Astrocyte (in vitro differentiated cells and primary cell): ENCODE results near the gene PYGB. TPM values are rescaled to one million over a fixed set of nuclear protein-coding genes. Genes with fewer than 3 reads are reported as not detected.

Experiments
- DNase-seq: peaks from one replicate; pipeline ENCODE4 v3.0.0-alpha.2; 2010; ENCODE audit warnings: low read depth
- FAIRE-seq: peaks from 2 replicates; lab custom pipeline; 2011; peaks lifted over from hg19 to GRCh38; lab: Jason Lieb, UNC
- H2AFZ ChIP-seq: 2 replicates; pipeline ENCODE4 v1.6.0; 2012; ENCODE audit warnings: low read depth, low read length, inconsistent platforms
- H3K27ac ChIP-seq: 2 replicates; pipeline ENCODE4 v1.5.1; 2011; ENCODE audit warnings: low read depth, low read length, inconsistent platforms
- H3K27me3 ChIP-seq: 2 replicates; pipeline ENCODE4 v1.6.0; 2011; ENCODE audit warnings: low read length, inconsistent platforms; ENCODE audit not compliant: insufficient read depth
- H3K36me3 ChIP-seq: 2 replicates; pipeline ENCODE4 v1.5.1; 2011; ENCODE audit warnings: low read length, inconsistent platforms; ENCODE audit not compliant: insufficient read depth
- H3K4me1 ChIP-seq: 2 replicates; pipeline ENCODE4 v1.5.1; 2011; ENCODE audit warnings: low read length, inconsistent platforms; ENCODE audit not compliant: insufficient read depth
- H3K4me2 ChIP-seq: 2 replicates; pipeline ENCODE4 v1.6.0; 2012; ENCODE audit warnings: low read length, inconsistent platforms
- H3K4me3 ChIP-seq: 2 replicates; pipeline ENCODE4 v1.5.1; 2011; ENCODE audit warnings: low read depth, mild to moderate bottlenecking, low read length, inconsistent platforms; ENCODE audit not compliant: insufficient read depth
- H3K79me2 ChIP-seq: 2 replicates; pipeline ENCODE4 v1.6.0; 2012; ENCODE audit warnings: mild to moderate bottlenecking, low read length, inconsistent platforms; ENCODE audit not compliant: insufficient read depth
- H3K9ac ChIP-seq: 2 replicates; pipeline ENCODE4 v1.6.0; 2012; ENCODE audit warnings: mild to moderate bottlenecking, low read length, inconsistent platforms
- H3K9me3 ChIP-seq: 2 replicates; pipeline ENCODE4 v1.5.1; 2012; ENCODE audit warnings: low read depth, mild to moderate bottlenecking, low read length, inconsistent platforms; ENCODE audit not compliant: insufficient read depth
- H4K20me1 ChIP-seq: 2 replicates; pipeline ENCODE4 v1.6.0; 2012; ENCODE audit warnings: low read length, inconsistent platforms; ENCODE audit not compliant: insufficient read depth
- H3K27ac Mint-ChIP-seq: one replicate; pipeline ENCODE4 v1.8.0; 2021; ENCODE audit warnings: mild to moderate bottlenecking, mixed read lengths; ENCODE audit not compliant: unreplicated experiment
- H3K27me3 Mint-ChIP-seq: one replicate; pipeline ENCODE4 v1.8.0; 2021; ENCODE audit warnings: low read depth, mixed read lengths; ENCODE audit not compliant: unreplicated experiment
- H3K36me3 Mint-ChIP-seq: one replicate; pipeline ENCODE4 v1.8.0; 2021; ENCODE audit warnings: low read depth, mixed read lengths; ENCODE audit not compliant: unreplicated experiment
- H3K4me1 Mint-ChIP-seq: one replicate; pipeline ENCODE4 v1.8.0; 2021; ENCODE audit warnings: low read depth, mixed read lengths; ENCODE audit not compliant: unreplicated experiment
- H3K4me3 Mint-ChIP-seq: one replicate; pipeline ENCODE4 v1.8.0; 2021; ENCODE audit warnings: mild to moderate bottlenecking, moderate library complexity, mixed read lengths; ENCODE audit not compliant: unreplicated experiment
- H3K9me3 Mint-ChIP-seq: one replicate; pipeline ENCODE4 v1.8.0; 2021; ENCODE audit warnings: mild to moderate bottlenecking, mixed read lengths; ENCODE audit not compliant: unreplicated experiment
- EZH2 ChIP-seq: IDR thresholded peaks from 2 replicates; pipeline ENCODE4 v1.6.1; 2012; ENCODE audit warnings: mild to moderate bottlenecking, low read length, inconsistent platforms; ENCODE audit not compliant: insufficient read depth
- total RNA-seq: library from RNA; stranded (reverse); gene quantifications from 2 replicates; pipeline ENCODE4 v1.2.1, GENCODE V29; 2021
- TF ChIP-seq, protein P1 (sequence below): IDR thresholded peaks from 2 replicates; pipeline ENCODE4 v1.5.1; 2011; ENCODE audit warnings: low read depth, mild to moderate bottlenecking, inconsistent platforms, low read length, moderate library complexity; ENCODE audit not compliant: insufficient read depth

Gene PYGB
- total RNA-seq, 1 donor from 2014 or later: 206 TPM

GRCh38 chr20:25313593-25313992 is 65.7 kb downstream of the PYGB start:
- H3K4me2 ChIP-seq: no peak overlapping the region
- H3K27ac ChIP-seq: no peak overlapping the region
- Mint-ChIP-seq H3K36me3 (peaks cover 4% of the 10 kb centered on the region), H3K27ac (no peak overlapping the region), H3K4me1 (peaks cover 40% of the 10 kb centered on the region), H3K9me3 (no peaks in the 10 kb centered on the region), H3K27me3 (no peaks in the 10 kb centered on the region), H3K4me3 (no peak overlapping the region)
- H3K9me3 ChIP-seq: no peaks in the 10 kb centered on the region
- H3K79me2 ChIP-seq: peaks cover 2% of the 10 kb centered on the region
- H3K4me3 ChIP-seq: no peak overlapping the region
- TF ChIP-seq, protein P1, sequence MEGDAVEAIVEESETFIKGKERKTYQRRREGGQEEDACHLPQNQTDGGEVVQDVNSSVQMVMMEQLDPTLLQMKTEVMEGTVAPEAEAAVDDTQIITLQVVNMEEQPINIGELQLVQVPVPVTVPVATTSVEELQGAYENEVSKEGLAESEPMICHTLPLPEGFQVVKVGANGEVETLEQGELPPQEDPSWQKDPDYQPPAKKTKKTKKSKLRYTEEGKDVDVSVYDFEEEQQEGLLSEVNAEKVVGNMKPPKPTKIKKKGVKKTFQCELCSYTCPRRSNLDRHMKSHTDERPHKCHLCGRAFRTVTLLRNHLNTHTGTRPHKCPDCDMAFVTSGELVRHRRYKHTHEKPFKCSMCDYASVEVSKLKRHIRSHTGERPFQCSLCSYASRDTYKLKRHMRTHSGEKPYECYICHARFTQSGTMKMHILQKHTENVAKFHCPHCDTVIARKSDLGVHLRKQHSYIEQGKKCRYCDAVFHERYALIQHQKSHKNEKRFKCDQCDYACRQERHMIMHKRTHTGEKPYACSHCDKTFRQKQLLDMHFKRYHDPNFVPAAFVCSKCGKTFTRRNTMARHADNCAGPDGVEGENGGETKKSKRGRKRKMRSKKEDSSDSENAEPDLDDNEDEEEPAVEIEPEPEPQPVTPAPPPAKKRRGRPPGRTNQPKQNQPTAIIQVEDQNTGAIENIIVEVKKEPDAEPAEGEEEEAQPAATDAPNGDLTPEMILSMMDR: no peak
- no peak for TF ChIP-seq EZH2
- H2AFZ ChIP-seq: no peak overlapping the region
- no peaks in the 10 kb centered on the region for H3K27me3 ChIP-seq
- H3K36me3 ChIP-seq: peaks cover 3% of the 10 kb centered on the region
- FAIRE-seq (no peak), DNase-seq (no peak)
- H3K4me1 ChIP-seq: peaks cover 41% of the 10 kb centered on the region
- peaks cover under 1% of the 10 kb centered on the region for H4K20me1 ChIP-seq
- no peak overlapping the region for H3K9ac ChIP-seq

DNA sequence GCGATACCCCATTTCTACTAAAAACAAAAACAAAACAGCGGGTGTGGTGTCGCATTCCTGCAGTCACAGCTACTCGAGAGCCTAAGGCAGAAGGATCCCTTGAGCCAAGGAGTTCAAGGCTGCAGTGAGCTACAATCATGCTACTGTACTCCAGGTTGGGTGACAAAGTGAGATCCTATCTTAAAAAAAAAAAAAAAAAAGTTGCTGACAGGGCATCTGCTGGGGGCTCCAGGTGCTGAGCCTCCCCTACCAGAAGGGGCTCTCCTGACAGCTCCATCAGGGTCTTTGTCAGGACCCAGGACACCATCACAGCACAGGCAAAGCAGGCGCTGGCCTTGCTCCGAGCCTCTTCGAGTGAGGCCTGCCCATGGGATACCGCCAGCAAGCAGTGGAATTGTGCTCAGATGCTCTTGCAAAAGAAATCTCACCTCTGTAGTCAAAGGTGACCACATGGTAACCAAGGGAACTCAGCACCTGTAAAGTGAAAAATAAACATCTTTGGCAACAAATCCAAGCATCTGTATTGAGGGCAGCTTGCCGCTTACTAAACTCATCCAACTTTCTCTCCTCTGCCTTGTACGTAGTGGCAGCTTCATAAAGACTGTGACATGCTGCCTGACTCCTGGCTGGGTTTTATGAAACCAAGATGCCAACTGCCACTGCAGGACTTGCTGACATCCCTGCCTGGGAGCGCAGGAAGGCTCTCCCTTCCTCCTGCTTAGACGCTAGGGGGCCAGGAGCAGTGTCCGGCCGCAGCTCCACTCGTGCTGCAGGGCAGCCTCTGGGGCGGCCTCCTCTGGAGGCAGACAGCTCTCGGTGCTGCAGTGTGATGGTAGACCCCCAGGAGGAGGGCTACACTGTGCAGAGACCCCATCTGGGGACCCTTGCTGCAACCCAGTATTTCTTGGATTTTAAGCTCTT is 66.9 kb downstream of the PYGB start:
- Mint-ChIP-seq H3K9me3 (no peaks in the 10 kb centered on the region), H3K4me1 (peaks cover 31% of the 10 kb centered on the region), H3K36me3 (peaks cover 4% of the 10 kb centered on the region), H3K27ac (peak overlapping the region; percentile 87), H3K4me3 (no peak overlapping the region), H3K27me3 (no peaks in the 10 kb centered on the region)
- Histone ChIP-seq H3K4me3 (no peak overlapping the region), H3K9me3 (no peaks in the 10 kb centered on the region), H3K9ac (no peak overlapping the region), H3K79me2 (peaks cover 2% of the 10 kb centered on the region), H3K36me3 (peaks cover 3% of the 10 kb centered on the region), H4K20me1 (peaks cover 5% of the 10 kb centered on the region), H3K4me2 (peak overlapping the region; percentile 53), H3K27ac (no peak overlapping the region), H3K4me1 (peaks cover 29% of the 10 kb centered on the region), H3K27me3 (no peaks in the 10 kb centered on the region), H2AFZ (no peak overlapping the region)
- FAIRE-seq: no peak
- TF ChIP-seq EZH2: no peak
- TF ChIP-seq, protein P1: peak; percentile 2
- no peak for DNase-seq
